Astrocyte of the cerebellum (primary cell): ENCODE measurements around the gene HBD.
A peak's percentile ranks its signal among the peaks of the same experiment; 100 is the strongest.

Experiments
- DNase-seq: peaks from one replicate; pipeline ENCODE4 v3.0.0-alpha.2; 2011; ENCODE audit warnings: low read depth
- H3K4me3 ChIP-seq: 2 replicates; pipeline ENCODE4 v1.5.1; 2011; ENCODE audit warnings: mild to moderate bottlenecking, low read depth, low read length, moderate library complexity
- in situ Hi-C: cut with HindIII; loops from 2 replicates; pipeline ENCODE4 v1.10.0; 2017; ENCODE audit warnings: low sequenced_read_pairs
- TF ChIP-seq, protein P1 (sequence below): IDR thresholded peaks from 2 replicates; pipeline ENCODE4 v1.5.1; 2012; ENCODE audit warnings: low read length, low read depth, moderate library complexity, mild to moderate bottlenecking; ENCODE audit errors: missing control alignments

HBD gene

DNA sequence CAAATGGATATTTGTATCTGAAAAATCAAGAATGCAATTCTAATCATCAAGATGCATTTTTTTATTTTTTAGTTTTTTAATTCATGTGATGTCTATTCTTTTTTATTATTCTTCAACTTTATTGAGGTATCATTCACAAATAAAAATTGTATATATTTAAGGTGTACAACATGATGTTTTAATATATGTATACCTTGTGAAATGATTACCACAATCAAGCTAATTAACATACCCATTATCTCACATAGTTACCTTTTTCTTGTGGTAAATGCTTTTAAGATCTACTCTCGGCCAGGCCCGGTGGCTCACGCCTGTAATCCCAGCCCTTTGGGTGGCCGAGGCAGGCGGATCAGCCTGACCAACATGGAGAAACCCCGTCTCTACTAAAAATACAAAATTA, 11.1 kb downstream of the HBD start:
- DNase-seq: no peak
- TF ChIP-seq, protein P1, sequence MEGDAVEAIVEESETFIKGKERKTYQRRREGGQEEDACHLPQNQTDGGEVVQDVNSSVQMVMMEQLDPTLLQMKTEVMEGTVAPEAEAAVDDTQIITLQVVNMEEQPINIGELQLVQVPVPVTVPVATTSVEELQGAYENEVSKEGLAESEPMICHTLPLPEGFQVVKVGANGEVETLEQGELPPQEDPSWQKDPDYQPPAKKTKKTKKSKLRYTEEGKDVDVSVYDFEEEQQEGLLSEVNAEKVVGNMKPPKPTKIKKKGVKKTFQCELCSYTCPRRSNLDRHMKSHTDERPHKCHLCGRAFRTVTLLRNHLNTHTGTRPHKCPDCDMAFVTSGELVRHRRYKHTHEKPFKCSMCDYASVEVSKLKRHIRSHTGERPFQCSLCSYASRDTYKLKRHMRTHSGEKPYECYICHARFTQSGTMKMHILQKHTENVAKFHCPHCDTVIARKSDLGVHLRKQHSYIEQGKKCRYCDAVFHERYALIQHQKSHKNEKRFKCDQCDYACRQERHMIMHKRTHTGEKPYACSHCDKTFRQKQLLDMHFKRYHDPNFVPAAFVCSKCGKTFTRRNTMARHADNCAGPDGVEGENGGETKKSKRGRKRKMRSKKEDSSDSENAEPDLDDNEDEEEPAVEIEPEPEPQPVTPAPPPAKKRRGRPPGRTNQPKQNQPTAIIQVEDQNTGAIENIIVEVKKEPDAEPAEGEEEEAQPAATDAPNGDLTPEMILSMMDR: no peak
- in situ Hi-C loops: no loop called here
- H3K4me3 ChIP-seq: no peak overlapping the region

DNA sequence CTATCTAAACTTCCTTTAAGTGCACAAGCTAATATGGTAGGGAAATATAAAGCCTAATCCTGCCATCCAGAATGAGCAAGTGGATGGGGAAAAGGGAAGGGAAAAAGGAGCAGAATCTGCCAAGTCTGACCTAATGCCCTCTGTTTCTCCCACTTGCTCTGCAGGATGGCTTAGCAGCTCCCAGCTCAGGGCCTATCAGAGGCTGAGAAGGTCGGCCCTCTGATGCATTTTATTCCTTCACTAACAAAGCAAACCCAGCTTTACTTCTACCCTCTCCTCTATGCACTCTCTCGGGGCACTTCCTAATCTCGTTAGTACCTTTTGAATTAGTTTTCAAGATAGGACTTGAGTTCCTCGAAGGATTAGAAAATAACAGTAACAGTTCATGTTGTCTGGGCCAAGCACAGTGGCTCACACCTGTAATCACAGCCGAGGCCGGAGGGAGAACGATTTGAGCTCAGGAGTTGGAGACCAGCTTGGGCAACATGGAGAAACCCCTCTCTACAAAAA, 23.9 kb downstream of the HBD start:
- in situ Hi-C loops: no loop called here
- TF ChIP-seq, protein P1: no peak
- H3K4me3 ChIP-seq: no peak overlapping the region
- no peak for DNase-seq

DNA sequence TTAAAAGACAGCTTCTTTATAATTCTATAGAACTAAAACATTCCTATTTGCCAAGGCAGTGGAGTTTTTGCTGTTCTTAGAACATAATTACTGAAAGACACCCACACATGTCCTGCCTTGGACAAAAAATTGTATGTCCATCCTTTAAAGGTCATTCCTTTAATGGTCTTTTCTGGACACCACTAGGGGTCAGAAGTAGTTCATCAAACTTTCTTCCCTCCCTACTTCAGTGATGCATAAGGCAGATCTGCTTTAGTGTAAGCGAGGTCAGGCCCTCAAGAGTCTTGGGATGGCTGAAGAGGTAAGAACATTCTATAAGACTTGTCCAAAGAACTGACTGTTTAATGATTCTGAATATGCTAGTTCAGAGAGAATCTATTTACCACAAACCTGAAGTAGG, 29.5 kb downstream of the HBD start:
- H3K4me3 ChIP-seq: no peak overlapping the region
- DNase-seq: peak; percentile 46
- TF ChIP-seq, protein P1: peak; percentile 59
- in situ Hi-C loops: no loop called here

DNA sequence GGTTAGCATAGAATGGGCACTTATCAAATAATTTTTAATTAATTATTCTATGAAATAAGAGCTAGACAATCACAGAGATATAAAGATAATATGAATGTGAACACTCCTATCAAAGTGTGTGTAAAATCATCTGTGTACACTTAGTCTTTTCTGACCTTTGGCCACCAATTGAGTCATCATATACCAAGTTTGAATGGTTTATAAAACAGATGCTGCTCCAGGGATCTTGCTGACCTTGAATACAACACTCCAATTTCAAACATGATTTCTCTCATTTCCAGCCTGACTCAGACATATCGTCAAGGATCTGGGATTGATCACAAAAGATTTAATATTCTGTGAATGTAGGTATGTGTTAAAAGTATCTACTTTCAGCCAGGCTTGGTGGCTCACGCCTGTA, 30.9 kb downstream of the HBD start:
- DNase-seq: no peak
- in situ Hi-C loops: no loop called here
- H3K4me3 ChIP-seq: no peak overlapping the region
- TF ChIP-seq, protein P1: no peak

DNA sequence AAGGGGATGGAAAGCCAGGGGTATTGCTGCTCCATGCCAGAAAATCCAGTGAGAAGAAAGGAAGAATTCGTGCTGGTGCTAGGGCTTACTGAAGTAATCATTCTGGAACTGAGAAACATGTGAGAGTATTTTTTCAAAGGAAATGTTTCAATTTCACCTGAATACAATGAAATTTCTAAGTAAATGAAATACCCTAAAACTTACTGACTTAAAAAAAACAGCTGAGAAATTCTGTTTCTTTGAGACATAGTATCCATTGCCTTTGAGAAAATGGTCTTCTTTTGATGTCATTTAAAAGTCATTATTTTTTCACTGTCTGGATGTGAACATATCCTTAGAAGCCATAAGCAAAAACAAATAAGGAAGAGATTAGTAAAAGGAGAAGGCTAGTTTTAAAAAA, 33.7 kb downstream of the HBD start, which contains the start of gene OR51V1:
OR51V1 (minus strand) TSS at position 101 of the 400 bp plus-strand sequence; CDS start at position 101, 0 bp downstream.
- in situ Hi-C loops: no loop called here
- H3K4me3 ChIP-seq: no peak within 1 kb of the TSS
- TF ChIP-seq, protein P1: no peak
- no peak for DNase-seq

DNA sequence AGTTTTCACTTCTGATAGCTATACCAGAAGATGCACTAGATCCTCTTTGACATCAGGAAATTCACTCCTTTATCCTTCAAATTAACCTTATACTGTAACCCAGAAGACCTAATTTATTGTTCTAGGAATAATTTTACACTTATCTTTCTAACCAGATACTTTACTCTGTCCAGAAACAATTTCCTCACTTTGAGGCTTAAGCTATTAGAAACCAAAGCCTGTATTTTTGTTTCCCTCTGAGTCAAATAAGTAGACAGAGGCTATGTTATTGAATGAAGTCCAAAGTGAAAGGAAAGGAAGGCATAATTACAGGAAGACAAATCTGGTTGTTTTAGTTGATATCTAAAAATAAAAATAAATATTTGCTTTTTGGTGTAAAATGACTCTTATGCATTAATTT, 36.0 kb downstream of the HBD start:
- TF ChIP-seq, protein P1: no peak
- DNase-seq: no peak
- in situ Hi-C loops: no loop called here
- H3K4me3 ChIP-seq: no peak overlapping the region
